Measurements from ENCODE around the gene CFAP46.

Gene CFAP46

DNA sequence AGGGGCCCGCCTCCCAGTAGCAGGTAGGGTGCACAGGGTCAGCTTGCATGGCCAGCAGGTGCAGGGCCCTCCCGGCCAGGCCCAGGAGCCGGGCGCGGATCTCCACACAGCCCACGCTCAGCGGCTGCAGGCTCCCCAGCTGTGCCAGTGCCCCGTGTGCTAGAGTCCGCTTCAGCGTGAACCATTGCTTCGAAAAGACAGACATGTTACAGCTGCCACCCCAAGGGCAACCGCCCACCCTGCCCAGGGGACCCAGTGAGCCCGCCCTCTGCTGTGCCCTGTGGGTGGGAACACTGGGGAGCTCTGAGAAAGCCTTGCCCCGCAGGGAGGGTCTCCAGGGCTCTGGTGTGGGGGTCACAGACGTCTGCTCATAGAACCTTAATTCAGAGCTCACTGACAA, 92.1 kb downstream of the CFAP46 start:
- intact Hi-C loops (cut with DNase I; ENCODE audit: low total_unique reads) = no loop called here
- Histone ChIP-seq H3K9me3 (no peaks in the 10 kb centered on the region), H3K27me3 (peaks cover 0 to 47% of the 10 kb centered on the region in 2 donors), H3K27ac (no peak overlapping the region), H3K4me3 (no peak overlapping the region), H3K36me3 (no peaks in the 10 kb centered on the region), H3K4me1 (peaks cover 0 to 4% (median 2%) of the 10 kb centered on the region in 4 donors)
- DNase-seq = peak in 1 of 2 donors; percentile 46
- TF ChIP-seq, protein P1, sequence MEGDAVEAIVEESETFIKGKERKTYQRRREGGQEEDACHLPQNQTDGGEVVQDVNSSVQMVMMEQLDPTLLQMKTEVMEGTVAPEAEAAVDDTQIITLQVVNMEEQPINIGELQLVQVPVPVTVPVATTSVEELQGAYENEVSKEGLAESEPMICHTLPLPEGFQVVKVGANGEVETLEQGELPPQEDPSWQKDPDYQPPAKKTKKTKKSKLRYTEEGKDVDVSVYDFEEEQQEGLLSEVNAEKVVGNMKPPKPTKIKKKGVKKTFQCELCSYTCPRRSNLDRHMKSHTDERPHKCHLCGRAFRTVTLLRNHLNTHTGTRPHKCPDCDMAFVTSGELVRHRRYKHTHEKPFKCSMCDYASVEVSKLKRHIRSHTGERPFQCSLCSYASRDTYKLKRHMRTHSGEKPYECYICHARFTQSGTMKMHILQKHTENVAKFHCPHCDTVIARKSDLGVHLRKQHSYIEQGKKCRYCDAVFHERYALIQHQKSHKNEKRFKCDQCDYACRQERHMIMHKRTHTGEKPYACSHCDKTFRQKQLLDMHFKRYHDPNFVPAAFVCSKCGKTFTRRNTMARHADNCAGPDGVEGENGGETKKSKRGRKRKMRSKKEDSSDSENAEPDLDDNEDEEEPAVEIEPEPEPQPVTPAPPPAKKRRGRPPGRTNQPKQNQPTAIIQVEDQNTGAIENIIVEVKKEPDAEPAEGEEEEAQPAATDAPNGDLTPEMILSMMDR (IDR thresholded peaks at IDR 0.05) = no peak

DNA sequence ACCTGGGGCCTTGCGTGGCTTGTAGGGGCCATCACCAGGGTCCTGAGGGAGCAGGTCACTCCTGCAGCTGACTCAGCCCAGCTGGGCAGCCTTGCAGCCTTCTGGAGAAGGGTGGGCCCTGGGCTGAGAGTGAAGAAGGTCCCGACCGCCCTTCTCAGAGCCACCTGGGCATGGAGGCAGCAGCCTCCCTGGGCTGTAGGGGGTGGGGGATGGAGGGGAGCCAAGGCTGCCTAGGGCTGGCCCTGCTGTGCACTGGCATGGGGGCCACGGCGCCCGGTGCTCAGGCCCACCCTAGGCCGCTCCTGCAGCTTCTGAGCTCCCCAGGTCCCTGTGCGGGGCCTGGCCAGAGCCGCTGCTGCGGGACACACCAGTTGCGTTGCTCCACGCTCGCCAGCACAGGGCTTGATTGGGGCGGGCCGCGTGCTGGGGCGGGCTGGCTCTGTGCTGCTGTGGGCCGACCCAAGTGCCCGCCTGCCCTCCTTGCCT, 92.8 kb downstream of the CFAP46 start:
- Histone ChIP-seq H3K9me3 (no peaks in the 10 kb centered on the region), H3K36me3 (no peaks in the 10 kb centered on the region), H3K27ac (no peak overlapping the region), H3K4me1 (peaks cover 0 to 4% (median 2%) of the 10 kb centered on the region in 4 donors), H3K27me3 (peaks cover 0 to 54% of the 10 kb centered on the region in 2 donors), H3K4me3 (no peak overlapping the region)
- TF ChIP-seq, protein P1 (IDR thresholded peaks at IDR 0.05) = no peak
- peak in 1 of 2 donors; percentile 51 for DNase-seq
- intact Hi-C loops (cut with DNase I; ENCODE audit: low total_unique reads) = no loop called here

DNA sequence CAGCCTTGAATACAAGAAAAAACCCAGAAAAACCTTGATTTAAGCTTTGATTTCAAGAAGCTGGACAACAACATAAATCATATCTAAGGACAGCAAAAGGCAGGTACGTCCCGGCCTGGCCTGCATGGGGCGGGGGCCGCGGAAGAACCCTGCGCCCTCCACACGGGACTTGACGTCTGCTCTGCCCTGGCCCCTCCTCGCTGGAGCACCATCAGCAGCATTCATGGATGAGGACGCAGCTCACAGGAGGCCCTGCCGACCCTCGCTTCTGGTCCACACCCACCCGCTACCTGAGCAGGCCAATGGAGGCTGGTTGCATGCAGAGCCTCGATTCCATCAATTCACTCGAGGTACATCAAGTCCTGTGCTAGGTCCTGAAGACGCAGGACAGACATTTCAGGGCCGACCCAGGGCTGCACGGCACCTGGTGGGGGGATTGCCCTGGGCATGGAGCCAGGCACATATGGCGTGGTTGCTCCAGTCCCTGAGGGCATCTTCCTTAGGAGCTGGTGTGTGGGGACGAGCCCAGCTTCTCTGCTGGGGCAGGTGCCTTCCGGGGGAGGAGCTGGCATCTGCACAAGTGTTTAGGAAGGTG, 93.3 kb downstream of the CFAP46 start:
- TF ChIP-seq, protein P1 (IDR thresholded peaks at IDR 0.05) = no peak
- Histone ChIP-seq H3K27ac (no peak overlapping the region), H3K4me1 (peaks cover 0 to 4% (median 2%) of the 10 kb centered on the region in 4 donors), H3K4me3 (no peak overlapping the region), H3K9me3 (no peaks in the 10 kb centered on the region), H3K27me3 (peaks cover 0 to 58% of the 10 kb centered on the region in 2 donors), H3K36me3 (no peaks in the 10 kb centered on the region)
- intact Hi-C loops (cut with DNase I; ENCODE audit: low total_unique reads) = no loop called here
- peak in 1 of 2 donors; percentile 51 for DNase-seq

DNA sequence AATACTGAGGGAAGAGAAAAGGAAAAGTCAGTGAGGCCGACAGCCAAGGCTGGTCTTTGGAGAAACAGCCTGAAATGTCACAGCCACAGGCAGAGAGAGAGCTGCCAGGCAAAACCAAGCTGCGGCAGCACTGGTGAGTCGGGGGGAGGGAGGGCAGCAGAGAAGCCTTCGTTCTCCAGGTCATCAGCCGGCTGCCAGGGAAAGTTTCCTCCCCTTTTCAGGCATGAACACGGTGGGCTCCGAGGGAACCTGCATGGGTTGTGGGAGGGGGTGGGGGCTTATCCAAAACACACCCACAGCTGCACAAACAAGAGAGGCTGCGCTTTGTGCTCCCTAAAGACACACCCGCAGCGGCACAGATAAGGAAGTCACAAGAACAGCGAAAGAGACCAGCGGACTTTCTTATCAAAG, 94.1 kb downstream of the CFAP46 start:
- intact Hi-C loops (cut with DNase I; ENCODE audit: low total_unique reads) = no loop called here
- no peak overlapping the region for H3K4me3 ChIP-seq
- H3K27ac ChIP-seq = no peak overlapping the region

DNA sequence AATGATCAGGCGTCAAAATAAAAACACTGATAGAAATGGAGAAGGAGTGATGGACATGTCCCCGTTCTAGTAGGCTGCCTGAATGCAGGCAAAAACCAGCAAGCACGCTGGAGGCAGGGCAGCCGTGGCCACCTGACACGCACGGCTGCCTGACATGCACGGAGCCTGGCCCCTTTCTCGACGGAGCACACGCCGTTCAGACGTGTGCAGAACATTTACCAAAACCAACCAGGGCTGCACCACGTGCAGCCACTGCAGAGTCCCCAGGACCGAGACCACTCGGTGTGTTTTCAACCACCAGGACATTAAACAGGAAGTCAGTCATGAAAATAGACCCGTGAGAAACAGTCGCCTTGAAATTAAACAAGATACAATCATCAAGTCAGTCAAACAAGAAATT, 94.5 kb downstream of the CFAP46 start:
- Histone ChIP-seq H3K4me1 (peaks cover 0 to 4% (median 2%) of the 10 kb centered on the region in 4 donors), H3K4me3 (no peak overlapping the region), H3K27ac (no peak overlapping the region), H3K9me3 (peaks cover 0 to 7% (median 6%) of the 10 kb centered on the region in 3 donors), H3K27me3 (peaks cover 0 to 59% of the 10 kb centered on the region in 2 donors), H3K36me3 (no peaks in the 10 kb centered on the region)
- DNase-seq = peak in 1 of 2 donors; percentile 7
- TF ChIP-seq, protein P1 (IDR thresholded peaks at IDR 0.05) = no peak
- intact Hi-C loops (cut with DNase I; ENCODE audit: low total_unique reads) = no loop called here

More for the DNA sequence above, 94.1 kb downstream of the CFAP46 start:
- Histone ChIP-seq H3K27me3 (peaks cover 0 to 59% of the 10 kb centered on the region in 2 donors), H3K9me3 (peaks cover 0 to 2% (median 2%) of the 10 kb centered on the region in 3 donors), H3K4me1 (peaks cover 0 to 4% (median 2%) of the 10 kb centered on the region in 4 donors), H3K36me3 (no peaks in the 10 kb centered on the region)
- TF ChIP-seq, protein P1 (IDR thresholded peaks at IDR 0.05) = no peak
- DNase-seq = peak in 1 of 2 donors; percentile 37

All from tibial artery (tissue), 4 donors.